Stimulated activated CD4-positive, alpha-beta T cell treated with anti-CD3 and anti-CD28 coated beads, Interleukin-15, amount 100 ng/mL, for 48 hours (primary cell): ENCODE measurements around the gene FAM47E.
"Not testable (repeated sequence)": the region's sequence is repeated elsewhere in the genome, so short reads cannot be mapped to it uniquely, and the experiment has no call there.

Experiments
- DNase-seq, 2 donors: peaks; one replicate each; pipeline ENCODE4 v3.0.0-alpha.2; 2020; ENCODE audit warnings: low read depth in 2 of 2

The FAM47E gene

GRCh38 chr4:76270244-76271175 is 19.0 kb downstream of the FAM47E start:
- no peak for DNase-seq

GRCh38 chr4:76271248-76271647 is 19.7 kb downstream of the FAM47E start:
- no peak for DNase-seq

DNA sequence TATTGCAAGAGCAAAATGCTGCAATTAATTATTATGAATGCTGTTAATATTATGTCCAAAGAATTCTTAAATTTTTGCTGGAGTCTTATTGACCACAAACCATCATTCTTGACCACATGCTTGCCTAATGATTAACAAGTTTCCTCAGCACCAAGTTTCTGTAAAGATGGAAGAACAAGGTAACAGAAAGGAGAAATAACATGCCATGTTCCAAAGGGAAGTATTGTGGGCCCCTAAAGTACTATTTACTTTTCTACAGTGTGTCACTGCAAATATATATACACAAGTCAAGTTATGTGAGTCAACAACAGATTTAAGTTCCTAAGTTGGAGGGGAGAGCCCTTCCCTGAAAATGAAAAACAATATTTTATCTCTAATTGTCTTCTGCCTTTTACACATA is 20.6 kb downstream of the FAM47E start:
- no peak for DNase-seq

GRCh38 chr4:76272582-76272981 is 21.1 kb downstream of the FAM47E start:
- DNase-seq, result no peak

DNA sequence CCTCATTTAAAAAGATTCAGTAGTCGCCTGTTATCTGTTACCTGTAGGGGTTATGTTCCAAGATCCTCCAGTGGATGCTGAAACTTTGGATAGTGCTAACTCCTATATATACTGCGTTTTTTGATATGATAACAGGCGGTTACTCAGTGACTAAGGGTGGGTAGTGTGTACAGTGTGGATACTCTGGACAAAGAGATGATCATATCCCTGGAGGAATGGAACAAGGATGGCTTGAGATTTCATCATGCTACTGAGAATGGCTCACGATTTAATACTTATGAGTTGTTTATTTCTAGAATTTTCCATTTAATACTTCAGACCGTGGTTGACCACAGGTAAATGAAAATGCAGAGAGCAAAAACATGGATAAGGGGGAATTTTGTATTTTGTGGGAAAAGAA is 21.5 kb downstream of the FAM47E start:
- DNase-seq, result no peak

- no peak for DNase-seq
Observed at GRCh38 chr4:76275486-76276124, 24.1 kb downstream of the FAM47E start.

- no peak for DNase-seq
Observed at GRCh38 chr4:76276813-76277212, 25.3 kb downstream of the FAM47E start.

DNA sequence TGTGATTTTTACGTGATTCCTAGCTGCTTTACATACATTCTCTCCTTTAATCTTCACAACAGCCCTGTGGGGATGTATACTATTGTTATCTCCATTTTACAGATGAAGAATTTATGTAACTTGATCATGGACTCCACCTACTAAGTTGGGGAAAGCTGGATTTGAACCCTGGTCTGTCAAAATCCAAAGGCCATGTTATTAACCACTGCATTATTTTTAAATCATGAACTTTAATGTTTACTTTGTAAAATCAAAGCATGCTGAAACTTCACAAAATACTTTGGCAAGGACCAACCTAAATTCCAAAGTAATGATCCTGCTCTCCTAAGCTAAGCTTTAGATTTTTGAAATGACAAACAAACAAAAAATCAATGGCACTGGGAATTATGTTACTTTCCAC is 26.1 kb downstream of the FAM47E start:
- no peak for DNase-seq

GRCh38 chr4:76278583-76278982 is 27.1 kb downstream of the FAM47E start:
- DNase-seq, result no peak

GRCh38 chr4:76279462-76279861 is 27.9 kb downstream of the FAM47E start:
- DNase-seq, result no peak

- DNase-seq, result no peak
Observed at GRCh38 chr4:76280488-76281441, 29.2 kb downstream of the FAM47E start.

DNA sequence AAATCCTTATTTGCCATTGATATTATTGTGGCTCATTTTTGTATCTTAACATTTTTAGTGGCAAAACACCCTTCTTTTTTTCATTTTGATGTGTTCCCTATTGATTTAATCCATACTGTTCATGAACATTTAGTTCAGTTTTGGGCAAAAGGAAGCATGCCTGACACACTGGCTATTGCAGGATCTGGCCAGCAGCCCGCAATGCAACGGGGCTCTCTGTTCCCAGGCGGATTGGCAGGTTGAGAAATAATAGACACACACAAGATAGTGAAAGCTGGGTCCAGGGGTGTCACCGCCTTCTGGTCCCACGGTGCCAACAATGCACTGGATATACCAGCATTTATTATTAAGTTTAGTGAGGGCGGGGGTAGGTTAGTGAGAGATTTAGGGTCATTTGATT is 30.1 kb downstream of the FAM47E start:
- DNase-seq, result not testable (repeated sequence)

- DNase-seq, result no peak
Observed at GRCh38 chr4:76282941-76283689, 31.6 kb downstream of the FAM47E start.

GRCh38 chr4:76283900-76284299 is 32.4 kb downstream of the FAM47E start:
- no peak for DNase-seq

DNA sequence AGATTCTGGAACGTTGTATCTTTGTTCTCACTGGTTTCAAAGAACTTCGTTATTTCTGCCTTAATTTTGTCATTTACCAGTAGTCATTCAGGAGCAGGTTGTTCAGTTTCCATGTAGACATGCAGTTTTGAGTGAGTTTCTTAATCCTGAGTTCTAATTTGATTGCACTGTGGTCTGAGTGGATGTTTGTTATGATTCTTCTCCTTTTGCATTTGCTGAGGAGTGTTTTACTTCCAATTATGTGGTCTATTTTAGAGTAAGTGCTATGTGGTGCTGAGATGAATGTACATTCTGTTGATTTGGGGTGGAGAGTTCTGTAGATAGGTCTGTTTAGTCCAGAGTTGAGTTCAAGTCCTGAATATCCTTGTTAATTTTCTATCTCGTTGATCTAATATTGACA is 36.3 kb downstream of the FAM47E start:
- not testable (repeated sequence) for DNase-seq

DNA sequence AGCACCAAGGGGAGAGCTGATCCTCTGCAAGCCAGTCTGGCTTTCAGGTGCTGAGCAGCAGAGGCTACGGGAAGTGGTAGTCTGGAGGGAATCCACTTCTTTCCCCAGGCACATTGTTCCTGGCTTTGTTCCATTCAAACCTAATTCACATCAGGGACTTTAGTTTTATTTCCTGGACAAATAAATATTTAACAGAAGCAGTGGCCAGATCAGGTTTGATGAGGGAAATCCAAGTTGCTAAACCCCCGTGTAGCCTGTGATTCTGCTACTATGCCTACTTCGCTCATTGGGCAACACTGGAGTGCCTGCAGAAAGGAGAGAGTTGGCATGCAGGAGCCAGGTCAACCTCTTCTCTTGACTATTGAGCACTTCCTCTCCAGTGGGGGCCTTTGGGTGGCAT is 41.2 kb downstream of the FAM47E start:
- no peak for DNase-seq

GRCh38 chr4:76293772-76294171 is 42.3 kb downstream of the FAM47E start:
- DNase-seq, result no peak

- DNase-seq, result no peak
Observed at GRCh38 chr4:76296286-76296820, 44.8 kb downstream of the FAM47E start.

DNA sequence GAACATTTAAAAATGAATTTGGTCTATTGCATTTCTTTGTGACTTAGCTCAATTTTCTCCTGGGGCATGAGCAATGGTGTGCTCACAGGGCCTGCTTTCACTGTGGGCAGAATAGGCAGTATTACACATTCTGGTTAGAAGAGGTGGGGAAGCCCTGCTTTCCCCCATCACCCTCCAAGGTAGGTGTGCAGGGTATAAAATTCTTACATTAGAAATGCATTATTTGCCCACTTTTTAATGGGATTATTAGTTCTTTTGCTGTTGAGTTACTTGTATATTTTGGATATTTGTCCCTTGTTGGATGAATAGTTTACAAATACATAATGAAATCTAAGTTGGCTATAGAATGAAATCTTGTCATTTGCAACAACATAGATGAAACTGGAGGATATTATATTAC is 46.7 kb downstream of the FAM47E start:
- no peak for DNase-seq

GRCh38 chr4:76300012-76300411 is 48.5 kb downstream of the FAM47E start:
- no peak for DNase-seq
